Hypothalamus (tissue), 51 donors: ENCODE results near the gene TSPAN15.

Experiments
- DNase-seq, 51 donors: peaks; one replicate each; lab custom pipeline; 2025; lab: John Stamatoyannopoulos, UW

TSPAN15 gene

GRCh38 chr10:69451209-69451783 lies at the start of gene TSPAN15:
TSS of gene TSPAN15 (plus strand) at chr10:69451465. CDS start at chr10:69451595, 130 bp downstream.
- DNase-seq = peak; percentile 36 to 98 (median 90)

- no peak for DNase-seq
These were observed 48.9 kb upstream of the TSPAN15 start for GRCh38 chr10:69402386-69402785.

GRCh38 chr10:69403066-69403465 lies 48.2 kb upstream of the TSPAN15 start:
- DNase-seq = no peak

- DNase-seq = no peak
These were observed 47.7 kb upstream of the TSPAN15 start for GRCh38 chr10:69403519-69403918.

- no peak for DNase-seq
These were observed 46.5 kb upstream of the TSPAN15 start for GRCh38 chr10:69404786-69405185.

GRCh38 chr10:69405221-69405620 lies 46.0 kb upstream of the TSPAN15 start:
- no peak for DNase-seq

GRCh38 chr10:69406302-69406811 lies 44.9 kb upstream of the TSPAN15 start:
- DNase-seq = peak in 3 of 51 donors; percentile 15 to 50 (median 40)

- DNase-seq = no peak
These were observed 44.3 kb upstream of the TSPAN15 start for GRCh38 chr10:69406816-69407580.

- no peak for DNase-seq
These were observed 43.5 kb upstream of the TSPAN15 start for GRCh38 chr10:69407621-69408301.

GRCh38 chr10:69408318-69409175 lies 42.7 kb upstream of the TSPAN15 start:
- DNase-seq = peak; percentile 24 to 95 (median 83)

- DNase-seq = peak in 1 of 51 donors; percentile 64
These were observed 42.1 kb upstream of the TSPAN15 start for GRCh38 chr10:69409176-69409495.

GRCh38 chr10:69409968-69410367 lies 41.3 kb upstream of the TSPAN15 start:
- no peak for DNase-seq

GRCh38 chr10:69410487-69410886 lies 40.8 kb upstream of the TSPAN15 start:
- no peak for DNase-seq

- DNase-seq = no peak
These were observed 39.8 kb upstream of the TSPAN15 start for GRCh38 chr10:69411476-69411875.

GRCh38 chr10:69412232-69412790 lies 39.0 kb upstream of the TSPAN15 start:
- DNase-seq = no peak

- peak in 31 of 51 donors; percentile 12 to 72 (median 43) for DNase-seq
These were observed 37.9 kb upstream of the TSPAN15 start for GRCh38 chr10:69413221-69413865.

- no peak for DNase-seq
These were observed 36.9 kb upstream of the TSPAN15 start for GRCh38 chr10:69414036-69415018.

GRCh38 chr10:69415049-69415448 lies 36.2 kb upstream of the TSPAN15 start:
- DNase-seq = no peak

- DNase-seq = no peak
These were observed 35.3 kb upstream of the TSPAN15 start for GRCh38 chr10:69415951-69416350.
